HG03558 (cell line): ENCODE data around the gene GPR37L1.
"Not testable (repeated sequence)": the region's sequence is repeated elsewhere in the genome, so short reads cannot be mapped to it uniquely, and the experiment has no call there.

Experiments used
- ATAC-seq: cut with Tn5 transposase; IDR thresholded peaks from one replicate; pipeline ENCODE4 v1.9.1; 2021; ENCODE audit warnings: moderate number of reproducible peaks; ENCODE audit not compliant: unreplicated experiment; ENCODE audit errors: extremely low read depth

Gene GPR37L1

DNA sequence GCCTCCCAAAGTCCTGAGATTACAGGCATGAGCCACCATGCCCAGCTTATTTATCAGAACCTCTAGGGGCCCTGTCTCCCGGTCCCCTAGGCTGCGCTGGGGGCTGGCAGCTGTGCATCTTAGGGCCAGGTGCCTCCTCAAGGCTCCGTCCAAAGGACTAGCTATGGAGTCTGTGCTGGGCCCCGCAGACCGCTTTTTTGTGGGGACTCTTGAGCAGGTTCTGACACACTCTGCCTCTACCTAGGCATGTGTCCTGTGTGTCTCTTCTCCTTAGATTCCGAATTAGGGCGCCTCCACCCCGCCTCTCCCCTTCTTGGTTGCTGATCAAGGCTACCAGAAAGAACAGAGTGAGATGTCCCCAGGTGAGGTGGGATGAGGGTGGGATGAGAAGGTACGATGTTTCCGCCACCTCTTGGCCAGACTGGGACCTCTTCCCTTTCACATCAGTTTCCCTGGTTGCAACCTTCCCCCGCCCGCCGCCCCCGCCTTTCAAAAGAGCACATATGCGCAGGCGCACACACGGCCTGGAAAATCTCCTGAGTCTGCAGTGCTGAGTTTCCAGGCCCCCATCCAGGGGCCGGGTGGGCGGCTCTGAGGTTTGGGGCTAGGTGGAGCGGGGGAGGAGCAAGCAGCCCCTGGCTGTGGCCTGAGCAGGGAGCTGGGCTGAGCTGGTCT lies 42.7 kb downstream of the GPR37L1 start:
- ATAC-seq, result no peak

DNA sequence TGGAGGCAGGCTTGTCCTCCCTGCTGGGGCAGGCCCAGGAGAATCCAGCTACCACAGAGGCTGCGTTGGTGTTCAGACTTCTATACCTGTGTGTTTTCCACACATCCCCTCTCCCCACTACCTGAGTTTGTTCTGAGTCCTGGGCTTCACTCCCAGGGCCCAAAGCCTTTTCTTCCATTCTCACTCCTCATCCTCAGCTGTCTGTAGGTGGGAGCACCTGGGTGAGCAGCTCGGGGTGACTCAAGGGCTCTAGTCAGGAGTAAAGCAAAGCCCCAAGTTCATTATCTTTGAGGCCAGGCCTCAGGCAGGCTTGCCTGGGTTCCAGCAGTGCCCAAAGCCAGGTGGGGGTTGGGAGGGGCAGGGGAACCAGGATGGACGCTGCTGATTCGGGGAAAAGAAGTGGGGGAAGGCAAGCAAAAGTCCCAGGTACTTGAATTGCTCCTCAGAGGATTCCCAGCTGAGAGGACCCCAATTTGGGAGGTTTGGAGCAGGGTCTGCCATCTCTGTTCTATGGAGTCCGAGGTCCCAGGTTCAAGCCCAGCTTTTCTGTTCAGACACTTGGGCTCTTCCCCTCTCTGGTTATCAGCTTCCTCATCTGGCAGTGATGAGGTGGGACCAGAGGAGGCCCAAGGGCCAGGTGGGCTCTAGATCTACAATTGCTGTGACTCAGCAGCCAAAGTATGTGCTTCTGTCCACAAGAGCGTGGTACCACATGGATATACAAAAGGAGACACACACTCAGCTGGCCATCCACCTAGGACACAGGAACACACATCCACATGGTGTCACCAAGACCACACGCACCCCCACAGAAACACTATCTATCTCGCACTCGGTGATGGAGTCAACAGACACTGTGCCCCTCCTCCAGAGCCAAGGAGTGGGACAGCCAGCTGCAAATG lies 43.5 kb downstream of the GPR37L1 start:
- ATAC-seq, result no peak

DNA sequence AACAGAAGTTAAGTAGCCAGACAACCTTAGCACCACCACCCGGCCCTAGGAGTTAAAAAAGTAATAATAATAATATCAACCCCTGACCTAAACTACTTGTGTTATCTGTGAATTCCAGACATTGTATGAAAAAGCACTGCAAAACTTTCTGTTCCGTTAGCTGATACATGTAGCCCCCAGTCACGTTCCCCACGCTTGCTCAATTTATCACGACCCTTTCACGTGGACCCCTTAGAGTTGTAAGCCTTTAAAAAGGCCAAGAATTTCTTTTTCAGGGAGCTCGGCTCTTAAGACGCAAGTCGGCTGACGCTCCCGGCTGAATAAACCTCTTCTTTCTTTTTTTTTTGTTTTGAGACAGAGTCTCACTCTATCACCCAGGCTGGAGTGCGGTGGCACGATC lies 44.3 kb downstream of the GPR37L1 start:
- ATAC-seq, result not testable (repeated sequence)

DNA sequence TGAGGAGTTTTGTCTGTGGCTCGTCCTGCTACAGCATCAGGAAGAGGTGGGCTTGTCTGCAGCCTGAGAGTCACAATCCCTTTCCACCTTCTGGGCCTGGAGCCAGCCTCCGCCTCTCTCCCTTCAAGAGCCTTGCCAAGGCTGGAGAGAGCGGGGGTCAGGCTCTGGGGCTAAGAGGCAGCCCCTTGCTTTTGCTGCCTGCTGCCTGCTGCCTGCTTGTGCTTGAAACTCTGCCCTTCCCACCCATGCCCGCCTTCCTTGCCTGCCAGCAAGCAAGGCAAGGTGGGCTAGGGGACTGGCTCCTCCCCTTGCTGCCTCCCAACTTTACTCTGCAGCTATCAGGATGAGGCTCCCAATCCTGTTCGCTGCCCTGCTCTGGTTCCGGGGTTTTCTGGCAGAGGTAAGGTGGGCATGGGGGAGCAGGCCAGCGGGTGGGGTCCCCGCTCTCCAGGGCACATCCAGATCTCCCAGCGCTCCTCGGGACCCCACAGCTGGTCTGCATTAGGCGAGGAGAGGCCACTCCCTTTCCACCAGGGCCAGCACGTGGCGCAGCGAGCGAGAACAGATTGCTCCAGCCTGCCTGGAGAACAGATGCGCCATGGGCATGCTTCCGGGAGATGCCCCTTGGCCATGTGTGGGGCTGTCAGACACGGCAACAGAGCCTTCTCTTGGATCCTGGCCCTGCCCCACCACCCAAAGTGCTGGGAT lies 45.1 kb downstream of the GPR37L1 start:
- ATAC-seq, result no peak

DNA sequence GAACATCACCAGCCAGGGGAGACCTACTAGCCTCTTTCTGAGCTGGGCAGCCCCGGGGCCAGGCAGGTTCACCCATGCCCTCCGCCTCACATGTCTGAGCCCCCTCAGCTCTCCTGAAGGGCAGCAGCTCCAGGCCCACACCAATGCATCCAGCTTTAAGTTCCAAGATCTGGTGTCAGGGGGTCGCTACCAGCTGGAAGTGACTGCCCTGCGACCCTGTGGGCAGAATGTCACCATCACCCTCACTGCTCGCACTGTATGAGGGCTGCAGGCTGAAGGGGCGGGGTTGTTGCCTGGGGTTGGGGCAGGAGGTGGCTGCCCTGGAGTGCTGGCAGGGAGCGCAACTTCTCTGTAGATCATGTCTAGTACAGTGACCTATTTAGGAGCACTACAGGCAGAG lies 46.1 kb downstream of the GPR37L1 start:
- ATAC-seq, result no peak

DNA sequence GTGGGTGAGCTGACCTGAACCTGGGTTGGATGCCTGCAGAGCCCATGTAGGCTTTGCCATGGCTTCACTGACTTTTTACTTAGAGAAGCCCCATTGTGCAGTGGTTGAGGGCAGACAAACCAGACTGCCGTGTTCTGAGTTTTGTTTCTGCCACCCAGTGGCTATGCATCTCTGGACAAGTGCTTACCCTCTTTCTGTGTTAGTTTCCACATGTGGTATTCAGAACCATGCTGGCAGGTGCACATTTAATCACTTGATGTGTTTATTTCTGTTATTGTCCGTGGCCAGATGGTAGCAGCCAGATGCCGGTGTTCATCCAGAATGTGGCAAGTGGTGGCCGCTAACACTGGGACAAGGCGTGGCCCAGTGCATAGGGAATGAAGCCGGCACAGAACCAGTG lies 48.0 kb downstream of the GPR37L1 start:
- no peak for ATAC-seq

DNA sequence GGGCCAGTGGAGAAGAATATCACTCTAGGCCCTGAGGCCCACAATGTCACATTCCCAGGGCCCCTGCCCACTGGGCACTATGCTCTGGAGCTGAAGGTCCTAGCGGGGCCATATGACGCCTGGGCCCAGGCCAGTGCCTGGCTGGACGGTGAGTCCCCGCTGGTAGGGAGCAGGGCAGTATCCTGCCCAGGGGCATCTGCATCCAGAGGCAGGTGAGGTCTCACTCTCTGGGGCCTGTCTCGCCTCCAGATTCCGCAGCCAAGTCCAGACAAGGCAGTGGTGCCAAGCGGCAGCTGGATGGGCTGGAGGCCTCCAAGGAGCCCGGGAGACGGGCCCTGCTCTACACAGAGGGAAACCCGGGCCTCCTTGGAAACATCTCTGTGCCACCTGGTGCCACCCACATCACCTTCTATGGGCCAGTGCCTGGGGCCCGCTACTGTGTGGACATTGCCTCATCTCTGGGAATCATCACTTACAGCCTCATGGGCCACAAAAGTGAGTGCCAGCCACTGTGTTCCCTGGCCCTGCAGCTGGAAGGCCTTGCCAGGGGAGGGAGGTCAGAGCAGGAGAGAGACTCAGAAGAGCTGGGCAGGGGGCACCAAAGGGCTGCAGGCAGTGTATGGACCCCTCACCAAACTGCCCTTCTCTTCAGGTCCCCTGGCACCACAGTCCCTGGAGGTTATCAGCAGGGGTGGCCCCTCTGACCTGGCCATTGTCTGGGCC lies 48.7 kb downstream of the GPR37L1 start:
- ATAC-seq, result no peak

DNA sequence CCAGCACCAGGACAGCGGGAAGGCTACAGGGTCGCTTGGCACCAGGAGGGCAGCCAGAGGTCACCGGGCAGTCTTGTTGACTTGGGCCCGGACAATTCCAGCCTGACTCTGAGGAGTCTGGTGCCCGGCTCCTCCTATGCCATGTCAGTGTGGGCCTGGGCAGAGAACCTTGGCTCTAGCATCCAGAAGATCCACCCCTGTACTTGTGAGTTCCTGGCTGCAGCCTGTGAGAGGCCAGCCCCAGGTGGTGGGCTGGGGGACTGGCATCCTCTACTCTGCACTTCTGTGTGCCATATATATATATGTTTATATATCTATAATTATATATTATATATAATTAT lies 49.3 kb downstream of the GPR37L1 start:
- ATAC-seq, result no peak

DNA sequence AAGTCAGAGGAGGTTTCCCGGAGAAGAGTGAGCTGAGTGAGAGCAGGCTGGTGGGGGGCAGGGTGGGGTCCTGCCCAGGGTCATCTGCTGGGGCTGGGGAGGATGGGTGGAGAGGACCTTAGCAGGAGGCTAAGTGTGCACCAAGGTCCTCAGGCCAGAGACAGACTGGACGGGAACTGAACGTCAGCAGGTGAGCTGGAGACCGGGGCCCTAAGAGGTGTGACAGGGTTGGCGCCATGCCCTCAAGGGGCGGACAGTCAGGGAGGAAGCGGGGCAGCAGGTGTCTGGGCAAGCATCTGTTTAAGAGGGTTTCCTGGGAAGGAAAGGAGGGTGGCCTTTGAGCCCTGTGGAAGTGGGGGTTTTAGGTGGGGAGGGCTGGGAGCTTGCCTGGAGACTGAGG lies 51.3 kb downstream of the GPR37L1 start:
- ATAC-seq, result no peak

DNA sequence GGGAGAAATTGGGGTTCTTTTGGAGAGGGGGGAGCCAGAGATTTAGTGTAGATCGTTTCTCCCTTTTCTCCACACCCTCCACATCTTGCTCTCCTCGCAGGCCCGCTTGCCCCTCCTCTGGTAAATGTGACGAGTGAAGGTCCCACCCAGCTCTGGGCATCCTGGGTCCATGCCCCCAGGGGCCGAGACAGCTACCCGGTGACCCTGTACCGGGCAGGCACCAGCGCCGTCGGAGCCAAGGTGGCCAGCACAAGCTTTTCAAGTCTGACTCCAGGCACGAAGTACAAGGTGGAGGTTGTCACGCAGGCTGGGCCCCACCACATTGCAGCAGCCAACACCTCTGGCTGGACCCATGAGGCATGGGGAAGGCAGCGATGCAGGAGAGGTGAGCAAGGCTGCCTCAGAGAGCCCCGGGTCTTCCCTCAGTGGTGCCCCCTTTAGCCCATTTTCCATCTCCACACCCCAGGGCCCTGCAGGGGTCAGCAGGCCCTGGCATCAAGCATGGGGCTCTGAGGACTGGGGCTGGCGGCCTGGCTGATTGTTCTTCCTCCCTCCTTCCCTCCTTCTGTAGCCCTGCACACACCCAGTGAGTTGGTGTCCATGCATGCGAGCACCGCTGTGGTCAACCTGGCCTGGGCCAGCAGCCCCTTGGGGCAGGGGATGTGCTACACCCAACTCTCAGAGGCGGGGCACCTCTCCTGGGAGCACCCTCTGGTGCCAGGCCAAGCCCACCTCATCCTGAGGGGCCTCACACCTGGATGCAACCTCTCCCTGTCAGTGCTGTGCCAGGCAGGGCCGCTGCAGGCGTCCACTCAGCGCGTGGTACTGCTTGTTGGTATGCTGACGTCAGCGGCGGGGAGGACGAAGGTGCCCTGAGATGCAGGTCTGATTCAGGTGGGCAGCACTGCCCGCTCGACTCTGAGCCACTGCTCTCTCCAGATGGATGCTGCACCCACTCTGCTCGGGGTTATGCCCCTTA lies 54.5 kb downstream of the GPR37L1 start:
- ATAC-seq, result no peak

DNA sequence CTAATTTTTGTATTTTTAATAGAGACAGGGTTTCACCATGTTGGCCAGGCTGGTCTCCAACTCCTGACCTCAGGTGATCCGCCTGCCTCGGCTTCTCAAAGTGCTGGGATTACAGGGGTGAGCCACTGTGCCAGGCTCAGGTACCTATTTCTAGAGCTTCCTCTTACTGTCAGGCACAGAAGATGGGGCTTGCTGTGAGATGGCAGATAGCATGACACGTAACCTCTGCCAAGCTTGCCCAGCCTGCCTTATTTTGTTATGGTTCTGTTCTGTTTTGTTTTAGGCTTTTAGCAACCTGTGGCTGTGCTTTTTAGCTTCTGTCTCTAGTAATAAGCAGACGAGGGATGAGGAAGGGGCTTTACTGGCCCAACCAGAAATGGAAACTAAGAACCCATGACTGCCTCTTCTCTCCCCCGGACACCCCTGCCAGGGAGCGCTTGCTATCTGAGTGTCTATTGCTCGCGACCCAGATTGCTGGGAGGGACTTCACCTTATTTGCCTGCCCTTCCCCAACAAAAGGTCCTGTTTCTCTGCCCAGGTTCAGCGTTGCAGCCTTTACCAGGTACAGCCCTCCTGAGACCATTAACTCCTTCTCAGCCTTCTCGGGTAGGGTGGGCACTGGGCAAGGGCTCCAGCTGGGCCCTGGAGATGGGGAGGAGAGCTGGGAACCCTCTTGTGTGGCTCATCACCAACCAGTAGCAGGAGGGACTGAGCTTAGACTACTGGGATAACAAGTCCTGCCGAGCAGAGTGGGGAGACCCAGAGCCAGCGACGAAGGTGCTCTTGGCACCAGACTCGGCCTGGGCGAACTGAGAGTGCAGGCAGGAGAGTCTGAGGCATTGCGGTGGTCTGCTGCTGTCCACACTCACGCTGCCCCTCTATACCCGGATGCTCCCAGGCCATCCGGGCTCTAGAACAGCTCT lies 57.4 kb downstream of the GPR37L1 start:
- ATAC-seq, result no peak

DNA sequence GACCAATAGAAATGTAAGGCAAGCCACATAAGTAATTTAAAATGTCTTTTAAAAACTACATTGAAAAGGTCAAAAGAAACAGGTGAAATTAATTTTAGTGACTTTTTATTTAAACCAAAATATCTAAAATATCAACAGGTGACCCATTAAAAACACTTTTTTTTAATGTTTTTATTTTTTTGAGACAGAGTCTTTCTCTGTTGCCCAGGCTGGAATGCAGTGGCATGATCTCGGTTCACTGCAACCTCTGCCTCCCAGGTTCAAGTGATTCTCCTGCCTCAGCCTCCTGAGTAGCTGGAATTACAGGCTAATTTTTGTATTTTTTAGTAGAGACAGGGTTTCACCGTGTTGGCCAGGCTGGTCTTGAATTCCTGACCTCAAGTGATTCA lies 58.0 kb downstream of the GPR37L1 start:
- not testable (repeated sequence) for ATAC-seq

DNA sequence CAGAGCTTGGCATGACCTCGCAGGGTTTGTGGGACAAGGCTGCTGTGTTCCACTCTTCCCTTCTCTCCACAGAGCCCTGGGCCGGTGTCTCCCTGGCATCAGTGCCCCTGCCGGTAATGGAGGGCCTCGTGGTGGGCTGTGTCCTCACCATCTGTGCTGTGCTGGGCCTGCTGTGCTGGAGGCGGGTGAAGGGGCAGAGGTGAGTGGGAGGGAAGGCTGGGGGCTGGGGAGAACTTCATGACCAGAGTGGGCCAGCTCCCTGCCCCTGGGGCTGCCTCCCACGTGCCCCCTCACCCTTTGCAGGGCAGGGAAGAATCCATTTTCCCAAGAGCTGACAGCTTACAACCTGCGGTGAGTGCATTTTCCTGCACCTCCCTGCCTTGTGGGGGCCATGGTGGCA lies 58.9 kb downstream of the GPR37L1 start:
- ATAC-seq, result no peak

DNA sequence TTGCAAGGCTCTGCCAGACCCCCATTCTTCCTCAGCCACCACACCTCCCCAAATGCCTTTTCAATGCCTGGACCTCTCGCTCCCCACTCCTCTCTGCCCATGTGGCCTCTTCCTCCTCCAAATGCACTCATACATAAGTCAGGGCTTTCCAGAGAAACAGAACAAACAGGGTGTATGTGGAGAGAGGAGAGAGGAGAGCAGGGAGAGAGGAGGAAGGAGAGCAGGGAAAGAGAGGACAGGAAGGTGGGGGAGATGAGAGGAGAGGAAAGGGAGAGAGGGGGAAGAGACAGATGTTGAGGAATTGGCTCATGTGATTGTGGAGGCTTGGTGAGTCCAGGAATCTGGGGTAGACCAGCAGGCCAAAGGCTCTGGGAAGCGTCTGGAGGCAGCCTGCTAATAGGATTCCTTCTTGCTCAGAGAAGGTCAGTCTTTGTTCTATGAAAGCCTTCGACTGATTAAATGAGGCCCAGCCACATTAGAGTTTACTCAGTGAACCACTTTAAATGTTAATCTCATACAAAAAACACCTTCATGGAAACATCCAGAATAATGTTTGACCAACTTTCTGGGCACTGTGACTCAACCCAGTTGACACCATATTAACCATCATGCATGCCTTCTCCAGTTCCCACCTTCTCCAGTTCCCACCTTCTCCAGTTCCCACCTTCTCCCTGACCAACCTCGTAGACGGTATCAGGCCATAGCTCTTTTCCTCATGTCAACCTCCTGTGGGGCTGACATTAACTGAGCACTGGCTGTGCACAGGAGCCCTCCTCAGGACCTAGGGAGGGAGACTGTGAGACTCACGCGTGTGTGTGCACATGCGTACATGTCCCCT lies 59.5 kb downstream of the GPR37L1 start:
- no peak for ATAC-seq
